ENCODE measurements around the gene CCDC167. TPM values are rescaled to one million over a fixed set of nuclear protein-coding genes. Genes with fewer than 3 reads are reported as not detected.
"Not testable (repeated sequence)": the region's sequence is repeated elsewhere in the genome, so short reads cannot be mapped to it uniquely, and the experiment has no call there.

Gene CCDC167
- total RNA-seq, 1 donor from 2014 or later: 10.0 TPM

DNA sequence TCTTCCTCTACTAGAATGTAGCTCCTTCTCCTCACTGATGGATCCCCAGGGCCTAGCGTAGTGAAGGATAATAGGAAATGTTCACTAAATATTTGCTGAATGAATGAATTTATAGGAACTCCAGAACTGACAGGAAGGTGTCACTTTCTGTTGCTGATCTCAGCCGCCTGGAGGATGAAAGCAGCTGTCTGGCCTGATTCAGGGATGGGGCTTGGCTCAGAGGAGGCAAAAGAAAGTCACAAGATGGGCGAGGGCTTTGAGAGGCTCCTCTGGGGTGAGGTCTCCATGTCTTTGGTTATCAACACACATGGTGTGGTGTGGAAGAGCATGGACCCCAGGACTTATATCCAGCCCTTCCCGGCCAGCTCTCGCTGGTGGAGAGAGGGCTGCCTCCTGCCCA, 11.5 kb upstream of the CCDC167 start:
- no peak for DNase-seq (ENCODE audit: low spot score)

DNA sequence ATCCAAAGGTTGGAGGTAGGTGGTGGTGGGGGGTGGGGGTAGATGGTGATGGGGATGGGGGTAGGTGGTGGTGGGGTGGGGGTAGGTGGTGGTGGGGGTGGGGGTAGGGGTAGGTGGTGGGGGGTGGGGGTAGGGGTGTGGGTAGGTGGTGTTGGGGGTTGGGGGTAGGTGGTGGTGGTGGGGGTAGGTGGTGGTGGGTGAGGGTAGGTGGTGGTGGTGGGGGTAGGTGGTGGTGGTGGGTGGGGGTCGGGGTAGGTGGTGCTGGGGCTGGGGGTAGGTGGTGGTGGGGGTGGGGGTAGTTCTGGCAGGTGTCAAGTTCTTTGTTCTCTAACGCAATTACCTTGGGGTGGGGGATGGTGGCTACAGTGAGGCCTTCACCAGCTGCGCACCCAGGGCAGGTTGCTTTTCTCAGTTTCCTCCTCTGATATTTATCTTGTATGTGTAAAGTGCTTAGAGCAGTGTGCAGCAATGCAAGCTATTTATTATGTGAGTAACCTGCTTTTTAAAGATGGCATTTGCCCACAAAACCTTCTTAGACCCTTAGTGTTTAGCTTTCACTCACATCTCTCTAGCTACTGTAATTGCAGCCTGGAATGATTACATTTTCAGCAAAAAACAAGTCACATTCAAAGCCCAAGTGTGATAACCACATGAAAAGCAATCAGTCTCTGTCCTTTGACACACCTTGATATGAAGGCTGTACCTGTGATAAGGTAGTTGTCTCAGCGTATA, 8.2 kb upstream of the CCDC167 start:
- no peak for DNase-seq (ENCODE audit: low spot score)

DNA sequence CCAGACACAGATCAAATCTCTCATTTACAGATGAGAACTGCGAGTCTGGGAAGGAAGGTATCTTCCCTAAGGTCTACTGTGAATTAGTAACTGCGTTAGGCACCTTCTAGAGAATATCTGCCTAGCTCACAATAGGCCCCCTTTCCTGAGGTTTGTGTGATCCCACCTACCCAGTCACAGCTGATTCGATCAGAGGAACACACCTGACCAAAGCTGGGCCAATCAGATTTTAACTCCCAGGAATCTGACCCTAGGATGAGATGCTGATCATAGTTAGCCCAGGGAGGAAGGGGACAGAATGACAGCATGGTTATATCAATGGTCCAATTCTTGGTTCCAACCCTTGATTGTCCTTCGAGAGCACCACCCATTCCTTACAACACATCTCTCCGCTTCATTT, 7.4 kb upstream of the CCDC167 start:
- DNase-seq (ENCODE audit: low spot score): no peak

DNA sequence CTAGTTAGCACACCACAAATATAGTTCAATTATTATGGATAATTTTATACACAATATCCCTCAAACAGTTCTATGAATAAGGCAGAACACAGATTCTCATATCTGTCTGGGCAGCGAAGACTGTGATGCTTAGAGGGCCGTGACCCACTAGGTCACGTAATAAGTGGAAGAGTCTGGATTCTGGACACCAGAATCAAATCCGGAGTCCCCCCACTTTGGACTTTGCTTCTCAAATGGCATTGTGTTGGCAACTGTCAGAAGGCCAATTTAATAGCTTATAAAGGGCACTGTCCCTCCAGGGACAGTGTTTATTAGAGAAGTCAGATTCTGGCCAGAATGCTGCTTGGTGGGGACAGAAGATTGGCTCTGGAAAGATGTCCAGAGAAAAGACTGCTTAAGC, 6.8 kb upstream of the CCDC167 start:
- no peak for DNase-seq (ENCODE audit: low spot score)

DNA sequence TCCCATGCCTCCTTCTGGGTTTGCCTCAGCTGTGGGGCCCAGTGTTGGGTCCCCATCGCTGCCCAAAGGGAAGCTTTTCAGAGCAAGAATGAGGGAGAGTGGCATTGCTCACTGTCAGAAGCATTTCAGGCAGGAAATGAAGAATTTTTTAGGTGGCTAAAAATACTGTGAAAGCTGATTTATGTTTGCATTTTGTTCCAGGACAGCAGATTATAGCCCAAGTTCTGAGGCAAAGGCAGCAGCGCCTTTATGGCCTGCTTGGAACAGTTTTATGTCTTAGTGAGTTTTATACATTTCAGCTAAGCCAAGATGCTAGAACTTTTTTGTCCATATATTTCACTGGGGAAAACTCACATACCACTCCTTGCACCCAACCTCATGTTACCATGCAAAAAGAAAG, 4.3 kb upstream of the CCDC167 start:
- DNase-seq (ENCODE audit: low spot score): no peak

DNA sequence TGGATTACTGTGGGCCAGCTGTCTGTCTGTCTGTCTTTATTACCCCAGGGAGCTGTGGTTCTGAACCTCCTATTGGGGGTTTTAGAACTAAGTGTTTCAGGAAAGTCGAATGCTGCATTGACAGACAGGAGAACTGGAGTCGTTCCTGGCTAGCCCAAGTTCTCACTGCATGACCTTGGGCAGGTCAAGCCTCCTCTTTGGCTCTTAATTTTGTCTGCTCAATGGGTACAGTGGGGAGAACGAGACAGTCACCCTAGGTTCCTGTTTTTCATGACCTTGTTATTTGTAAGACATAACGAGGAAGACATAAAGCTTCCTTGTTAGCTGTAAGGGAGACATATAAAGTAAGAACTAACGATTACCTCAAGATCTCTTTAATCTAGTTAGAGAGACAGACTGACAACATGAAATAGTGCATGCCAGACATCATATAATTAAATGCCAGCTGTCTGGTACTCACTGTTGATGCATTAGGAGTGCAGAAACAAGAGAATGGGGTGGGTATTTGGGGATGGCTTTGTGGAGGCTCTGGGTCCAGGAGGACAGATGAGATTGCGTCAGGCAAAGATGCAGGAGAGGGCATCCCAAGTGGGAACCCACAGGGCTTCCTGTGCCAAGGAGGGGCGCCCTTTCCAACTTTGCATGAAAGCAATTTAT, 3.7 kb upstream of the CCDC167 start:
- DNase-seq (ENCODE audit: low spot score): no peak

DNA sequence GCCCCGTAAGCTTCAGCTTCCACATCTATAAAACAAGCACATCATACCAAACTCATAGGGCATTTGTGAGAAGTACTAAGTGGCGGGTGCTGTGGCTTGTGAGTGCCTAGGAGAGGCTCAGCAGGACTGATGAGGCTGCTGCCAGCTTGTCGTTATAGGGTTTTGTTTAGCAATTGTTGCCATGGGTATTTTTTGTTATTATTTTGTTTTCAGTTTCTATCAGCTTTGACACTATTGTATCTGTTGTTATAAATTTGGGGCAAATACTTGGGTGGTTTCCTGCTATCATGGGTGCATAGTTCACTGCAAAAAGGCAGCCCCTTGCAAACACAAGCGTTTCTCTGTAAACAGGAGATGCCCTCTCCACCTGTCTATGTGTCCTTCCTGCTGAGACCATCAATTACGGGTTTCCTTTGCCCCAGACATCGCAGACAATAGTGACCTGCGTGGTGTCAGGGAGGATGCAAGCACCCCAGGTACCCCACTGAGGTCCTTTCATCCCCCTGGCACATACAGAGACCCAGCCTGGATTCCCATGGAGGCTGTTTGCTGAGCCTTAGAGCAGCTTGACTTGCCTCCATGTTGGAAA, 3.1 kb upstream of the CCDC167 start:
- no peak for DNase-seq (ENCODE audit: low spot score)

DNA sequence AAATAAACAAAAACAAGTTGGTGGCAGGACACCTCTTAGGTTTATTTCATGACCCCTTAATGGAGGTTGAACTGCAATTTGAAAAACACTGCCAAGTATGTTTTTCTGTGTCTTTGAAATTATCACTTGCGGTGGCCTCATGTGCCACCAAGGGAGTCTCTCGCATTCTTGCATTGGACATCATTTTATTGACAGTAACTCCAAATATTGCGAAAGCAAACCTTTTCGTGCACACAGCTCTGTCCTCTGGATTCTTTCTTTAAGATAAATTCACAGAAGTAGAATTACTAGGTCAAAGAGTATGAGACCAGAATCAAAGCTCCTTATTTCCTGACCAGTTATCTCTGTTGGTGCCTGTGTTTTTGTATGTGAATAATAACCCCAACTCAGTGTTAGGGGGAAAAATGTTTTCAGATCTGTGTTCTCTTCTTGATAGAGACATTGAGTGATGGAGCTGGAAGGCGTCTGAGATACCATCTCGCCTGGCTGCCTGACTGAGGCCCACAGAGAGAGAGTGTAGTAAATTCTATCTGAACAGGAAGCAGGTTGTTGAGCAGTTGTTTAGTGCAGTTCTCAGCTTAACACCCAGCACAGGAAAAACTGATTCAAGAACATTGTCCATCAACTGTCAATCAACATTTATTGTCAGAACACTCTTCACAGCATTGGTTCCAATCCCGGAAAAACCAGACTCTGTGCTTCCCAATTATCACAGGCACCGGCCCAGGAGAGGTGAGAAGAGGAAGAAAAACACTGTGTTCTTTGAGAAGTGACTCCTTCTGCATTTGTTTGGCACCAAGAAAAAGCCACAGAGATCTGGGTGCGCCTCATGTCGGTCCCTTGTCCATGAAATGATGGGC, 2.2 kb upstream of the CCDC167 start:
- DNase-seq (ENCODE audit: low spot score): no peak

DNA sequence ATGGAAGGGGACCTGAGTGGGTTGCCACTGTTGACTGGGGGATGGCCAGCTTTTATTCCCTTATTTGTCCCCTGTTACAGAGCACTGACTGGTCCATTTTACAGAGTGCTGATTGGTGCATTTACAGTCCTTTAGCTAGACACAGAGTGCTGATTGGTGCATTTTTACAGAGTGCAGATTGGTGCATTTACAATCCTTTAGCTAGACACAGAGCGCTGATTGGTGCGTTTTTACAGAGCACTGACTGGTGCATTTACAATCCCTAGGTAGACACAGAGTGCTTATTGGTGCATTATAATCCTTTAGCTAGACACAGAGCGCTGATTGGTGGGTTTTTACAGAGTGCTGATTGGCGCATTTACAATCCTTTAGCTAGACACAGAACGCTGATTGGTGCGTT, 1.2 kb upstream of the CCDC167 start:
- DNase-seq (ENCODE audit: low spot score): not testable (repeated sequence)

DNA sequence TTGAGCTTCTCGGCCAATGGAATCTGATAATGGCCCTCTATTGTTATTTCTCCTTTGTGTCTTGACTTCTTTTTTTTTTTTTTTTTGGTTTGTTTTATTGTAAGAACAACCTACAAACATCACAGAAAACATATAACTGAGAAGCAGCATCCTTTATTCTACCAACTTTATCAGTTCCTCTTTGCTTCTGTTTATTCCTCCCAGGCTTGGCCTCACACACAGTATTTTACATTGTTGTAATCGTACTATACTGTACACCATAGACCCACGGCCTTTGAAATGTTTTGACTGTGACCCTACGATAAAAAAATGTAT, 558 bp upstream of the CCDC167 start:
- no peak for DNase-seq (ENCODE audit: low spot score)

DNA sequence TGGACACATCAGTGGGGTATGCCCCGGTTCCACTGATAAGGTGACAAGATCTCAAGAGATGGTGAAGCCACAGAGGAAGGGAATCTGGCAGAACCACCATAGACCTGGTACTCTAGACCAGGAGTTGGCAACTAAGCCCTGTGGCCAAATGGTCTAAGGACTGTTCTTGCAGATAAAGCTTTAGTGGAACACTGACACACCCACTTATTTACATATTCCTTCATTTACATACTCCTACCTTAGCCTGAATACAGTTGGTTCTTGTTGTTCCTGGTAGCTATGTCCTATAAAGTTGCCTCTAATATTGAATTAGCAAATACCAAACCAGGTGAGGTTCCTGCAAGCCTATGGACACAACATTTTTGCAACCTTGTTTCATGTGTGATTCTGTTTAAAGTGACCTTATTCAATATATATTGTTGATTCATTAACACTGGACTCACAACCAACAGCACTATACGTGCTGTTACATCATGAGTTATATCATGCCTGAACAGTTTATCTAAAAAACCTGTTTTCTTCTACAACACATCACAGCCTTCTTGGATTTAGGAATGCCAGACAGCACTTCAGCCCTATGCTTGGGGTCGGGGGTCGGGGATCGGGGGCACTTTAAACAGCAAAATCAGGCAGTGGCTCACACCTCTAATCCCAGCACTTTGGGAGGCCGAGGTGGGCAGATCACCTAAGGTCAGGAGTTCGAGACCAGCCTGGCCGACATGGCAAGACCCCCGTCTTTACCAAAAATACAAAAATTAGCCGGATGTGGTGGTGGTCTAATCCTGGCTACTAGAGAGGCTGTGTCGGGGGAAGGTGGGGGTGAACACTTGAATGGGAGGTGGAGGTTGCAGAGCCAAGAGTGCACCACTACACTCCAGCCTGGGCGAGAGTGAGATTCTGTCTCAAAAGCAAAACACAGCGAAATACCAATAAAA, 2.5 kb downstream of the CCDC167 start:
- DNase-seq (ENCODE audit: low spot score): no peak

DNA sequence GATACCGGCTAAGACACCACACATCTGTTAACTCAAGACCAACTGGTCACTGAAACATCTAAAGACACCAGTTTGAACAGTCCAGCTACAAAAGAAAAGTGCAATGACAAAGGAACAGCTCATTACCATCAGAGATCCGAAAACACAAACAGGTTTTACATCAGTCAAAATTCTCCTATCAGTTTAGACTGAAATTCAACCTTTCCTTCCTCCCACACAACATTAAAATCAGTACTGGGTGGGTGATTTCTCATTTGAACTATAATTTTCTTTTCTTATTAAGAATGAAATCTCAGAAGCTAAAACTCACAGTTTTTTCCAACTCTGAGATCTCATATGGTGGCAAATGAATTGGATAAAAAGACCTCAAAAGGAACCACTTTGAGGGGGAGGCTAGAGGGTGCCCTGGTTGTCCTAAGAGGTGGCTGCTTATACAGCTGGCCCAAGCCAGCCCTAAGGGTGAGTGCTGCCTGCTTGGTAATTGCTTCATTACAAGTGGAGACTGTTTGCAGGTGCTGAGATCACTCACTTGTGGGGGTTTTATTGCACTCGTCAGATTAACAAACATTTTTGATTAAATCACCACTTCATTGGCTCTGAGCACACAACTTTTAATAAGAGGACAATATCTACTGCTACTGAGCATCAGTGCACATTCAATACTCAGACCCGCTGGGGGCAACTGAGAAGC, 4.3 kb downstream of the CCDC167 start:
- DNase-seq (ENCODE audit: low spot score): no peak

DNA sequence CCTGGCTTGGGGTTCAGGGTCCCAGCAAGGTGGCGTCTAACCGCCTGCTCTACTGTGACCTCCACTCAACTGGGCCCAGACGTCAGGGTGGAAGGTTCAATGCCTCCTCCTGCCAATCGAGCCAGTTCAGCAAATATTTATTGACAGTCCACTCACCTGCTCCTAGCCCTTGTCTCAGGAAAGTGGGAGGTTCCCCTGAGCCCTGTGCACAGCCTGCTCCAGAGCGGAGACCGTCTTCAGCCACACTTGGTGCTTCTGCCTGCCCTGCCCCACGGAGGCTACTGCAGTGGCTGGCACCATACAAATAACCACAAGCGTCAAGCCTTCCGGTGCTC, 6.1 kb downstream of the CCDC167 start:
- DNase-seq (ENCODE audit: low spot score): no peak

DNA sequence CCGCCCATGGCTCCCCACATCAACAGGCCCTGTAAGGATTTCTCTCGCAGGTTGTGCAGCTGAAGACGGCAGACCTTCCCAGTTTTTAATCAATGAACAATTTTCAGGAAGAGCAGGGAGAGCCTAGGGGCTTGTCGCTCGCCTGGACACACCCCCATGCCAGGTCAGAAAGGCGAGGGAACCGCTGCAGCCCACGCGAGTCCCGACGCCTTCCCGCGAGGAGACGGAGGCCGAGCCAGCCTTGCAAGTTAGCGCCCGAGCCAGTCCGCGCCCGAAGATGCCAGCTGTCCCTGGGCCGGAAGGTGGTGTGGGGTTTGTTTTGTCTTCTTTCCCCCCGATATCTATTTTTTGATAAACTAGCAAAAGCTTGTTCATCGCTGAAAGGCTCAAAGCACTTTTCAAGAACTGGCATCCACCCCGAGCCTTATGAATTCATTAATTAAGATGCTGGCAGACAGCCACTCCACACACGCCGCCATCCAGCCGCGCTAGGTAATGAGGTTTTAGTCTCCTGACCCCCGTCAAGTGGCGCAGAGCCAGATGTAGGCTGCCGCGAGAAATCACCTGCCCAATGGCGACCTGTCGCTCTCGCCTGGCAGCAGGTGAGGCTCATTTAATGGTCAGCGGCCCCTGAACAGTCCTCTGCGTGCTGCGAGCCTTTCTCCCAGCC, 6.6 kb downstream of the CCDC167 start:
- no peak for DNase-seq (ENCODE audit: low spot score)

DNA sequence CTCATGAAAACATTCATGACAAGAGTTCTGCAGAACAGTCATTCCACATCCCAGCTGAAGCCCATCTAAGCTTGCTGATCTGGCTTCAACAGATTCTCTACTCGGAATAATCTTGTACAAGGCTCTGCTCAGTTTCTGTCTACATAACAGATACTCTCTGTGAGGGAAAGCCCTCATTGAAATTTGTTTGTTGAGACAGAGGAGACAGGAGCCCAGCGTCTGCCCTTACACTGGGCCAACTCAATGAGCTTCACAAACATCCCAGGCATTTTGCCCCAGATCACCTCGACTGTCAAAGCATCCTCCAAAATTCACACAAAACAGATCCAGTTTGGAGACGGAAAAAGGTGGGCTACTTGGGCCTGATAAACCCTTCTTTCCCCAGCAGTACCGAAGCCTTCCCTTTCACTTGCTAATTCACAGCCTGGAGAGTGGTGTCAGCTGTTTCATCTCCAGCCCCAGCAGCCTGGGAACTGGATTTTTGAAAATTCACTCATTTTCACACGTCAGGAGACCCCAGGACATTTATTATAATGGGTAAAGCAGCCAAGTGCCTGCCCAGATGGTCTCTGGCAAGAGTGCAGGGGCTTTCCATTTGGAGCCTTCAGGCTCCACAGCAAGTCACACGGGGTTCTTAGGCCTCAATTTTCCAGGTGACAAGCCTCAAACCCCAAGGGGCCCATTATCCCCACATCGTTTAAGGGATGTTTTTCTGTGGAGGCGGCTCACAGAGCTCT, 7.3 kb downstream of the CCDC167 start:
- no peak for DNase-seq (ENCODE audit: low spot score)

DNA sequence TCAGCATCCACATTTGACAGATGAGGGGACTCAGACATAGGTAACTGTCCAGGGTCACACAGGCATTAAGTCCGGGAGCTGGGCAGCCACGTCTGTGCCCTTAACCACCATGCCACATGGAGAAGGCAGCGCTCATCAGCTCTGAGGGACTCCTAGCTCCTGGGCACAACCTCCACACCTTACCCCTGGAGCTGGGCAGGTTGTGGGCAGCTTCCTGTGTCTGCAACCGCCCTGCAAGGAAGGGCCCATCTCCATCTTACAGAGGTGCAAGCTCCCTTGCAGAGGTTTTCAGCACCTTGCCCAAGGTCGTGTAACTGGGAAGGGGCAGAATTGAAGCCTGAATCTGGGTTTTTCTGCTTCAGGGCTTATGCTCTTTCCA, 7.9 kb downstream of the CCDC167 start:
- DNase-seq (ENCODE audit: low spot score): no peak

DNA sequence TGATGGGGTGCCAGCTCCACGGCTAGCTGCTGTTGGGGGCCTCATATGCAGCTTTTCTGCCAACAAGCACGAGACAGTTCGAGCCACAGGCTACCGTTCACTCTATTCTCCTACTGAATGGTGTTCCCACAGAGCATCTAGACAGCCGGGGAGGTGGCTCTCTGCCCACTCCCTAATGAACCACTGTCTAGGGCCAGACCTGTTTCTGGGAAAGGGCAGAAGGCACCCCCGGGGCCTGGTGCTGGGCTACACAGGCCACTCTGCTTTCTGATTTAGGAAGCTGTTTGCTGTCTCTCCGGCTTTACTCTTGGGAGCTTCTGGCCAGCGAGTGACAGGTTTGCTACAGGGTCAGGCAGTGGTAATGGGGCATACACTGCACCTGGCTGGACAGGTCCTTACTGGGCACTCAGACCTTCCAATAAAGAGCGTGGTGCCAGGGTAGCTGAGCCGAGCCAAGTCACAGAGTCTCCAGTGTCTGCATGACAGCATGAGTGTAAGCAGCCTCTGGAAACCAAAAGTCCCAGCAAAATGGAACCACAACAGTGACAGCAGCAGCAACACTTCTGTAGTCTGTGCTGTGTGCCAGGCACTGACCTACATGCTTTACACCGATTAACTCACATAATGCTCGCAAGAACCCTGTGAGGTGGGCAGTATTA, 8.4 kb downstream of the CCDC167 start:
- DNase-seq (ENCODE audit: low spot score): no peak

DNA sequence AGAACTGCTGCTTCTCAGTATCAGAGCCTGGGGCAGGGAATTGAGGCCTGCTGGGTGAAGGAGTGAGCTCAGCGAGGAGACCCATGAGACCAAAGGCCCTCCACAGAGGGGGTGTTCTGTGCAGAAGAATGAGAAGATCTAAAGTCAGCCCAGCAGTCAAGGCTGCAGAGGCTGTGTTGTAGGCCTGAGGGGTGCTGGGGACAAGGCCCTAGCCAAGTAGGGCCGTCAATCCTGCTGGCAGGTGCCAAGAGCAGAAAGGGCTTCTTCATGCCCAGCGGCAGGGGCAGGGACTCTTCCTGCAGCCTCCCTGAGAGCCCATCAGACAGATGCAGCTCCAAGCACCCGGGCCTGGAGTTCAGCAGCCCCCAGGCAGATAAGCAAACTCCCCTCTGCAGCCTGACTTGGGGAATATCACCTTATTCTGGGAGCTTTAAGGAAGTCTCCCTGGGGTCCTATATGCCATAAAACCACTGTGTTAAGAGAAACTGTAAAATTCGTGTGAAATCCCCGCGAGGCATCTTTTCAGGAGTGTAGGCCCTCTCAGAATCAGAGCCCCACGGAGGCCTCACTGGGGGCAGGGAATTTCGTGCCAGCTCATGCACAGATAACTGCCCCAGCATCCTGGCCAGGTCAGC, 9.0 kb downstream of the CCDC167 start:
- DNase-seq (ENCODE audit: low spot score): no peak
